ENCODE measurements around the gene WDR27. TPM values are rescaled to one million over a fixed set of nuclear protein-coding genes. Genes with fewer than 3 reads are reported as not detected.

The WDR27 gene
- polyA plus RNA-seq, 1 experiment: 28.7 TPM

DNA sequence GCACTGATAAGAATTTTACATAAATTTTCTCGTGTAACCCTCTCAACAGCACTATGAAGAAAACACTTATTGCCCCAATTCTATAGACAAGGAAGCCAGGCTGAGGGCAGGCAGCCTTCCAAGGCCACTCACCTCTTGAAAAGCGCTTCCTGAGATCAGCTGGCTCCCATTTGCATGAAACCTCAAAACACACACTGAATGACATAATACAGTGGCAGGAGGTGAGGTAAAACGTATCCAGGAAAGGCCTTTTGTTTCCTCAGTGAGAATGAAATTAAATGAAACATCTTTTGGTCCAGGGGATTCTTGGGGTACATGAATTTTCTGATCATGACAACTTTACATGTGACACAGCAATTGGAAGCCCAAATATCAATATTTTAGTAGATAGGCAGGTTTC, 112.5 kb downstream of the WDR27 start:
- DNase-seq (ENCODE audit: low read depth): no peak
- Histone ChIP-seq H3K4me3 (ENCODE audit: low read depth, low read length) (no peak overlapping the region), H3K27me3 (ENCODE audit: control insufficient read depth, insufficient read depth, low read length) (no peaks in the 10 kb centered on the region), H3K36me3 (ENCODE audit: control insufficient read depth, insufficient read depth, low read length) (no peaks in the 10 kb centered on the region)
- CTCF ChIA-PET: no interaction called here
- POLR2A ChIA-PET: no interaction called here
- TF ChIP-seq, protein P1, sequence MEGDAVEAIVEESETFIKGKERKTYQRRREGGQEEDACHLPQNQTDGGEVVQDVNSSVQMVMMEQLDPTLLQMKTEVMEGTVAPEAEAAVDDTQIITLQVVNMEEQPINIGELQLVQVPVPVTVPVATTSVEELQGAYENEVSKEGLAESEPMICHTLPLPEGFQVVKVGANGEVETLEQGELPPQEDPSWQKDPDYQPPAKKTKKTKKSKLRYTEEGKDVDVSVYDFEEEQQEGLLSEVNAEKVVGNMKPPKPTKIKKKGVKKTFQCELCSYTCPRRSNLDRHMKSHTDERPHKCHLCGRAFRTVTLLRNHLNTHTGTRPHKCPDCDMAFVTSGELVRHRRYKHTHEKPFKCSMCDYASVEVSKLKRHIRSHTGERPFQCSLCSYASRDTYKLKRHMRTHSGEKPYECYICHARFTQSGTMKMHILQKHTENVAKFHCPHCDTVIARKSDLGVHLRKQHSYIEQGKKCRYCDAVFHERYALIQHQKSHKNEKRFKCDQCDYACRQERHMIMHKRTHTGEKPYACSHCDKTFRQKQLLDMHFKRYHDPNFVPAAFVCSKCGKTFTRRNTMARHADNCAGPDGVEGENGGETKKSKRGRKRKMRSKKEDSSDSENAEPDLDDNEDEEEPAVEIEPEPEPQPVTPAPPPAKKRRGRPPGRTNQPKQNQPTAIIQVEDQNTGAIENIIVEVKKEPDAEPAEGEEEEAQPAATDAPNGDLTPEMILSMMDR (IDR thresholded peaks at IDR 0.05; ENCODE audit: insufficient read depth, low read depth, low read length): no peak

DNA sequence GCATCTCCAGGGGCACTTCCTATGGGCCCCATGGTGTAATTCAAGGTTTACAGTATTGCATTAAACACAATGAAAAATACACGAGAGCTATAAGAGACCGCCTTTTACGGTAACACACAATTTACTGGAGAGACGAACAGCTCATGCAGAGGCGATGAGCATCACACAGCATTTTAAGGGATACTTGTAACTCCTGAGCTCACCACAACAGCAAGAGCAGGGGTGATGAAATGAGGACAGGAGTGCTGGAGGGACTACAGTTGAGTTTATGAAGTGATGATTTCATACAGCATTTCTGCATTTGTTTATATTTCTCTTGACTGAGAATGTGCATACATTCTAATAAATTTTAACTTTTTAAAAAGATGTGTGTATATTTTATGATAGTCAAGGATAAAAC, 113.9 kb downstream of the WDR27 start:
- DNase-seq (ENCODE audit: low read depth): no peak
- Histone ChIP-seq H3K27me3 (ENCODE audit: control insufficient read depth, insufficient read depth, low read length) (no peaks in the 10 kb centered on the region), H3K4me3 (ENCODE audit: low read depth, low read length) (no peak overlapping the region), H3K36me3 (ENCODE audit: control insufficient read depth, insufficient read depth, low read length) (no peaks in the 10 kb centered on the region)
- CTCF ChIA-PET: no interaction called here
- TF ChIP-seq, protein P1 (IDR thresholded peaks at IDR 0.05; ENCODE audit: insufficient read depth, low read depth, low read length): no peak
- POLR2A ChIA-PET: no interaction called here

DNA sequence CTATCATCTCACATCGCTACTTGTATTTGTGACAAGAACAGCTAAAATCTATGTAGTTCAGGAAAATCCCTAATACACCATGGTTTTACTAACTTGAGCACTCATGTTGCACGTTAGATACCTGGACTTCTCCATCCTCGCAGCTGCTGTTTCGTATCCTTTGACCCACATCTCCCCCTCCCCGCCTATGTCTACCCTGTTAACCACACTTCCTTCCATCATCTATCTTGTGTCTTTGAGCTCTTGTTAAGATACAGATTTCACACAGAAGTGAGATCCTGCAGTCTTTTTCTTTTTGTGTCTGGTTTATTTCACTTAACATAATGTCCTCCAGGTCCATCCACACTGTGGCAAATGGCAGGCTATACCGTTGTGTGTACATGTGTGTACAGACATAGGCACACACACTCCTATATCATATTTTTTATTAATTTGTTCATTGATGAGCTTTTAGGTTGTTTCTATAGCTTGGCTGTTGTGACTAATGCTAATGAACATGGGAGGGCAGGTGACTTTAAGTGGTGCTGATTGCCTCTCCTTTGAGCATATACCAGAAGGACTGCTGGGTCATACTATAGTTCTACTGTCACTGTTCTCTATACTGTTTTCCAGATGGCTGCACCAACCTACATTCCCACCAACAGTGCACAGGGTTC, 117.8 kb downstream of the WDR27 start:
- DNase-seq (ENCODE audit: low read depth): no peak
- POLR2A ChIA-PET: no interaction called here
- TF ChIP-seq, protein P1 (IDR thresholded peaks at IDR 0.05; ENCODE audit: insufficient read depth, low read depth, low read length): no peak
- Histone ChIP-seq H3K4me3 (ENCODE audit: low read depth, low read length) (no peak overlapping the region), H3K27me3 (ENCODE audit: control insufficient read depth, insufficient read depth, low read length) (no peaks in the 10 kb centered on the region), H3K36me3 (ENCODE audit: control insufficient read depth, insufficient read depth, low read length) (no peaks in the 10 kb centered on the region)
- CTCF ChIA-PET: interaction anchor here (1.2 kb wide), 1 partner anchor 13 kb away, joined by 3 read pairs; no protein-coding TSS in a partner anchor

DNA sequence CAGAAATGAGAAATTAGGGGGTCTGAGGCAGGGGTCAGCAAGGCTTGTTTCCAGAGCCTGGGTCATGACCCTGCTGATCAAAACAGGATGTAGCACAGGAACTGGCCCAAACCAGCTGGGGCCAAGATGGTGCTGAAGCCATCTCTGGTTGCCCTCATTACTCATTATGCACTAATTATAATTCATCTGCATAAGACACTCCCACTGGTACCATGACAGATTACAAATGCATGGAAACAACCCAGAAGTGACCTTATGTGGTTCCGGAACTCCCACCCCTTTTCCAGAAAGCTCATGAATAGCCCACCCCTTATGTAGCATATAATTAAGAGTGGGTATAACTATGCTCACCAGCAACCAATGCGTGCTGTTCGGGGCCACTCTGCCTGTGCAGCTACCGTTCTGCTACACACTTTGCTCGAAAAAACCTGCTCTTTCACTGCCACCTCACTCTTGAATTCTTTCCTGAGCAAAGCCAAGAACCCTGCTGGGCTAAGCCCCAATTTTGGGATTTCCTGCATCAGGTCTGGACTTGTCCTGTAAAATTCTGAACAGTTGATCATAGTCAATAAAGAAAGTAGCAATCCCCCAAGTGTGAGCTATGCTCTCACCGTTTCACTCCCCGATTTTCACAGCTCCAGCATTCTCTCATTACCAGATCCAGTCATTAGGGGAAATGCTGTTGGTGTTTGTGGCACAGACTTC, 122.3 kb downstream of the WDR27 start:
- ChIA-PET CTCF (interaction anchor here (1.5 kb wide), 1 partner anchor 16 kb away, joined by 4 read pairs; no protein-coding TSS in a partner anchor), POLR2A (no interaction called here)
- TF ChIP-seq, protein P1 (IDR thresholded peaks at IDR 0.05; ENCODE audit: insufficient read depth, low read depth, low read length): no peak
- no peaks in the 10 kb centered on the region for H3K36me3 ChIP-seq (ENCODE audit: control insufficient read depth, insufficient read depth, low read length)
- no peaks in the 10 kb centered on the region for H3K27me3 ChIP-seq (ENCODE audit: control insufficient read depth, insufficient read depth, low read length)
- DNase-seq (ENCODE audit: low read depth): no peak
- no peak overlapping the region for H3K4me3 ChIP-seq (ENCODE audit: low read depth, low read length)

DNA sequence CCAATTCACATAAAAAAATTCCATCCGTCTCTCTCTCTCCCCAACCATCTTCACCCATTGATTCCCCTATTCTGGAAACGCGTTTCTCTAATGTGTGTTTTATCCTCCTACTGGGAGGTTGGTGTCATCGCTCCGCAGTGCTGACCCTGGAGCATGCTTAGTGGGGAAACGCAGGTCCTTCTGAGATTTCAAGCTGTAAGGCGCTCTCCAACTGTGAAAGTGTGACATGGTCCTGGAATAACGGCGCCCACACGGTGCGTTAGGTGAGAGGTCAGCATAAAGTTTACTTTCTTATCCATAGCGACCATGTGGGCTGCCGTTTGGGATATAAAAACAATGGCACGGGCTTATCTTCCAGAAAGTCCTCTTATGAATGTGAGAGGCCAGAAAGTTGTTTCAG, 123.9 kb downstream of the WDR27 start:
- Histone ChIP-seq H3K4me3 (ENCODE audit: low read depth, low read length) (no peak overlapping the region), H3K36me3 (ENCODE audit: control insufficient read depth, insufficient read depth, low read length) (no peaks in the 10 kb centered on the region), H3K27me3 (ENCODE audit: control insufficient read depth, insufficient read depth, low read length) (no peaks in the 10 kb centered on the region)
- TF ChIP-seq, protein P1 (IDR thresholded peaks at IDR 0.05; ENCODE audit: insufficient read depth, low read depth, low read length): no peak
- ChIA-PET POLR2A (no interaction called here), CTCF (interaction anchor here (1.0 kb wide), 1 partner anchor 12 kb away, joined by 3 read pairs; no protein-coding TSS in a partner anchor)
- no peak for DNase-seq (ENCODE audit: low read depth)
